ENCODE data around the gene CHST5.

DNA sequence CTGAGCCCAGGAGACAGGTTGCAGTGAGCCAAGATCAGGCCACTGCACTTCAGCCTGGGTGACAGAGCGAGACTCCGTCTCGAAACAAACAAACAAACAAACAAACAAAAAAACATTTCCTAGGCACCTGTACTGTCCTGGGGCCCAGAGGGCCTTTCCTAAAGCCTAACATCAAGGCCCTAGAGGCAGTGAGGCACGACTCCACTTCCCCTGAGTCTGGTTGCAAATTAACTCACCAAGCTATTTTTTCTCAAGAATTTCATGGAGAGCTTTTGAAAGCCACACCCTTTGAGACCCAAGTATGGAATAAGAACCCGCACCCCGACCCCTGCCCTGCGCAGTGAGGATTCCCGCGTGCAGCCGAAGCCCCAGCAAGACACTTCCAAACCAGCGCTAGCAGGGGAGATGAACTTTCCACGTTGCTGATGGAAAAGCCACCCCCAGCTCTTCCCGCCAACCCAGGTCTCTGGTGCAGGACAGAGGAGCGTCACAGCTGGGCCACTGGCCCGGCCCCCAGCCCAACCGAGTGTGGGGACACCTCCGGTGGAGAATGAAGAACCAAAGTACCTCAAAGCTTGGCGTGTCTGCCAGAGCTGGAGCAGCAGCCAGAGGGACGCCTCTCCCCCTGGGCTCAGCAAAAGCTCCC lies 1.2 kb downstream of the CHST5 start:
- TF ChIP-seq ELF1 (CRISPR knock-in tag; IDR thresholded peaks at IDR 0.05): no peak
- TF ChIP-seq CREM (IDR thresholded peaks at IDR 0.05): no peak
- no peak for TF ChIP-seq CREM (CRISPR knock-in tag; IDR thresholded peaks at IDR 0.05)

All from HepG2 (cell line).